Mesothelial cell of epicardium (in vitro differentiated cells): ENCODE results near the gene SNX13. TPM values are rescaled to one million over a fixed set of nuclear protein-coding genes. Genes with fewer than 3 reads are reported as not detected.

Experiments used
- DNase-seq, 2 experiments: peaks; one replicate each; pipeline ENCODE4 v3.0.0; 2021; ENCODE audit warnings: low spot score in 2 of 2; ENCODE audit not compliant: unreplicated experiment in 2 of 2
- H3K27ac Mint-ChIP-seq: 2 replicates; pipeline ENCODE4 v1.8.0; 2021; ENCODE audit warnings: mixed read lengths
- H3K27me3 Mint-ChIP-seq: 2 replicates; pipeline ENCODE4 v1.8.0; 2021; ENCODE audit warnings: low read depth, mixed read lengths
- H3K36me3 Mint-ChIP-seq: 2 replicates; pipeline ENCODE4 v1.8.0; 2021; ENCODE audit warnings: mixed read lengths
- H3K4me1 Mint-ChIP-seq: 2 replicates; pipeline ENCODE4 v1.8.0; 2021; ENCODE audit warnings: mixed read lengths
- H3K4me3 Mint-ChIP-seq: 2 replicates; pipeline ENCODE4 v1.8.0; 2021; ENCODE audit warnings: mild to moderate bottlenecking, moderate library complexity, mixed read lengths
- H3K9me3 Mint-ChIP-seq: 2 replicates; pipeline ENCODE4 v1.8.0; 2021; ENCODE audit warnings: mixed read lengths
- CTCF ChIP-seq: fragments of 200-600 bp; sonication (generic); IDR thresholded peaks from one replicate; pipeline ENCODE4 v1.5.0; 2021; ENCODE audit warnings: antibody characterized with exemption; ENCODE audit not compliant: unreplicated experiment
- total RNA-seq: library from RNA; stranded (reverse); gene quantifications from 3 replicates; pipeline ENCODE4 v1.2.1, GENCODE V29; 2021

SNX13 gene
- total RNA-seq, 1 donor from 2014 or later = 57.1 TPM

- Mint-ChIP-seq H3K4me3 (no peak overlapping the region), H3K9me3 (peaks cover 7% of the 10 kb centered on the region), H3K36me3 (no peaks in the 10 kb centered on the region), H3K4me1 (no peaks in the 10 kb centered on the region), H3K27ac (no peak overlapping the region), H3K27me3 (peaks cover 2% of the 10 kb centered on the region)
- no peak for TF ChIP-seq CTCF
- DNase-seq = no peak
These were observed 17.6 kb upstream of the SNX13 start for GRCh38 chr7:17957871-17958270.

- Mint-ChIP-seq H3K4me1 (peaks cover 2% of the 10 kb centered on the region), H3K27me3 (peaks cover 4% of the 10 kb centered on the region), H3K36me3 (no peaks in the 10 kb centered on the region), H3K27ac (no peak overlapping the region), H3K4me3 (no peak overlapping the region), H3K9me3 (peaks cover 13% of the 10 kb centered on the region)
- TF ChIP-seq CTCF = no peak
- no peak for DNase-seq
These were observed 12.1 kb upstream of the SNX13 start for GRCh38 chr7:17952387-17952786.

GRCh38 chr7:17951742-17952254, 11.5 kb upstream of the SNX13 start:
- no peak for DNase-seq
- no peak for TF ChIP-seq CTCF
- Mint-ChIP-seq H3K4me3 (no peak overlapping the region), H3K4me1 (peaks cover 2% of the 10 kb centered on the region), H3K9me3 (peaks cover 13% of the 10 kb centered on the region), H3K27ac (no peak overlapping the region), H3K36me3 (no peaks in the 10 kb centered on the region), H3K27me3 (peaks cover 4% of the 10 kb centered on the region)

DNA sequence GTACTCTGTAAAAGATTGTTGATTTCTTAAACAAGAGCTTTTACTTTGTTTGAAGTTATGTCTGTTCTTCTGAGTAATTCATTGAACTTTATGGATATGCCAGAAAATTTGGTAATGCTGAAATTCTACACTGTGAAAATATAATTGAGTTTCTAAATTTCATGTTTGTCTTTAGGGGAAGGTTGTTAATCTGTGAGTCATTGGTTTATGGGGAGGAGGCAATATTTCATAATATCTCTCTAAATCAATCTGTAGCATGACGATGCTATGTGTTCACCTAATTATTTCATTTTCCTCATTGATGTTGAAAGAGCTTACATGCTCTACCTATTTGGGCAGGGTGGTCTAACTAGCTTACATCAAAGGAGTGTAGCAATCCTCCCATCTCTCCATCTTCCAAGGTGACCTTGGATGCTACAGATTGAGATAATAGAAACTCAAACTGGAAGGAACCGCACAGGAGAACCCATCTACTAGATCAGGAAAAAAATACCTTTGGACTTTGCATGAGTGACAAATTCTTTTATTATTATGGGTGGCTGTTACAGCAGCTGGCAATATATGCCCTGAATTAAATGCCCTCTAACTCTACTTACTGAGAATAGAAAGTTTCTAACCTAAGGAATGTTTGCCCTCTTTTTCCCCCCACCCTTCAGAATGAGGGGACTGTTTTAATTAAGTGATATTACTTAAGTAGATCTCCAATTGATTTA, 8.4 kb upstream of the SNX13 start:
- DNase-seq = no peak

GRCh38 chr7:17947620-17948019, 7.3 kb upstream of the SNX13 start:
- Mint-ChIP-seq H3K4me3 (no peak overlapping the region), H3K9me3 (peaks cover 5% of the 10 kb centered on the region), H3K27me3 (peaks cover 4% of the 10 kb centered on the region), H3K36me3 (no peaks in the 10 kb centered on the region), H3K4me1 (peaks cover 2% of the 10 kb centered on the region), H3K27ac (no peak overlapping the region)
- DNase-seq = no peak
- no peak for TF ChIP-seq CTCF

More for the DNA sequence above, 8.4 kb upstream of the SNX13 start:
- Mint-ChIP-seq H3K27me3 (peaks cover 4% of the 10 kb centered on the region), H3K27ac (no peak overlapping the region), H3K9me3 (peaks cover 13% of the 10 kb centered on the region), H3K36me3 (no peaks in the 10 kb centered on the region), H3K4me3 (no peak overlapping the region), H3K4me1 (peaks cover 2% of the 10 kb centered on the region)
- no peak for TF ChIP-seq CTCF
